Measurements from ENCODE around the gene MAPK13. TPM values are rescaled to one million over a fixed set of nuclear protein-coding genes. Genes with fewer than 3 reads are reported as not detected.

MAPK13 gene
- total RNA-seq, 2 donors from 2014 or later: 7.0 to 10.1 TPM

DNA sequence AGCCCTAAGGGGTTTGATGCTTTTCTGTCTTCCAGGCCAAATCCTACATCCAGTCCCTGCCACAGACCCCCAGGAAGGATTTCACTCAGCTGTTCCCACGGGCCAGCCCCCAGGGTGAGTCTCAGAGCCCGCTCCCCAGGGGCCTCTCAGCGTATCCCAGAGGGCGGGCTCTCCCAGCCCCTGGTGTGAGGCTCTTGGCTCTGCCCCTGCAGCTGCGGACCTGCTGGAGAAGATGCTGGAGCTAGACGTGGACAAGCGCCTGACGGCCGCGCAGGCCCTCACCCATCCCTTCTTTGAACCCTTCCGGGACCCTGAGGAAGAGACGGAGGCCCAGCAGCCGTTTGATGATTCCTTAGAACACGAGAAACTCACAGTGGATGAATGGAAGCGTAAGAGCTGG is 8.4 kb downstream of the MAPK13 start:
- no peak for DNase-seq (ENCODE audit: low spot score)
- intact Hi-C loops (cut with DNase I): no loop called here

DNA sequence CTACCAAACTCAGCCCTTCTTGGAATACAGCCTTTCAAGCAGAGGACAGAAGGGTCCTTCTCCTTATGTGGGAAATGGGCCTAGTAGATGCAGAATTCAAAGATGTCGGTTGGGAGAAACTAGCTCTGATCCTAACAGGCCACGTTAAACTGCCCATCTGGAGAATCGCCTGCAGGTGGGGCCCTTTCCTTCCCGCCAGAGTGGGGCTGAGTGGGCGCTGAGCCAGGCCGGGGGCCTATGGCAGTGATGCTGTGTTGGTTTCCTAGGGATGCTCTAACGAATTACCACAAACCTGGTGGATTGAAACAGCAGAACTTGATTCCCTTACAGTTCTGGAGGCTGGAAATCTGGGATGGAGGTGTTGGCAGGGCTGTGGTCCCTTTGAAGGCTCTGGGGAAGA is 9.1 kb downstream of the MAPK13 start:
- no peak for DNase-seq (ENCODE audit: low spot score)
- intact Hi-C loops (cut with DNase I): no loop called here

DNA sequence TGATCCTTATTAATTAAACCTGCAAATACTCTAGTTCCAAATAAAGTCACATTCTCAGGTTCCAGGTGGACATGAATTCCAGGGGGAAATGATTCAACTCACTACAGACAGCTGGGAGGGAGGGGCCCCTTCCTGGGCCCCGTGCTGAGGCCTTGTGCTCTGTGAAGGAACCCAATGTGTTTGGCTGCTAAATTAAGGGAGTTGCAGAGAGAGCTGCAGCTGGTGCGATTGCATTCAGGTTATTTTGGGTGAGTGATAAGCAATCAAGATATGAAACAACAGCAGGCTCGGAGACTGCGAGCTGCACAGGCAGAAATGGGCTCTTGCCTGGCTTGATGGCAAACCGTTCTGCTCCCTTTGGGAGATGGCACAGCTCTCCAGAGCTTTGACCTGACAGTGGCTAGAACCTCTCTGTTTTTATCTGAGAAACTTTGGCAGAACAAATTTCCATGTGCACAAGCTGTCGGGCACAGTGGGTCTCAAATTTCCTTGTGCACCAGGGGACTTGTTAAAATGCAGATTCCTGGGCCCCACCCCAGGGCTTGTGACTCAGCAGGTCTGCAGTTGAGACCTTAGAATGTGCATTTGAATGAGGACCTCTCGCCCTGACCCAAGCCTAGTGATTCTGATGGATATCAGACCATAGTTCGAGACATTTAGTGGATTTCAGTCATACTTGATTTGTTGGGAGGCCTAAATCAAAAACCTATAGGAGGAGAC is 9.8 kb downstream of the MAPK13 start:
- DNase-seq (ENCODE audit: low spot score): no peak
- intact Hi-C loops (cut with DNase I): no loop called here

DNA sequence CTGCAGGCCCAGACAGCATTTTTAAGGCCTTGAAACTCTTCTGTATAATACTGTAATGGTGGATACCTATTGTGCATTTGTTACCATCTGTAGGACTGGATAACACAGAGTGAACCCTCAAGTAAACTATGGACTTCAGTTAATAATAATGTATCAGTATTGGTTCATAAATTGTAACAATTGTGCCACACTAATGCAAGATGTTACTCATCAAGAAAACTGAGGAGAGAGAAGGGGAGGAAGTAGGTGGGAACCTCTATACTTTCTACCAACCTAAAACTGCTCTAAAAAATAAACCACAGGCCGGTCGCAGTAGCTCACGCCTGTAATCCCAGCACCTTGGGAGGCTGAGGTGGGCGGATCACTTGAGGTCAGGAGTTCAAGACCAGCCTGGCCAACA is 10.8 kb downstream of the MAPK13 start:
- intact Hi-C loops (cut with DNase I): no loop called here
- DNase-seq (ENCODE audit: low spot score): no peak

DNA sequence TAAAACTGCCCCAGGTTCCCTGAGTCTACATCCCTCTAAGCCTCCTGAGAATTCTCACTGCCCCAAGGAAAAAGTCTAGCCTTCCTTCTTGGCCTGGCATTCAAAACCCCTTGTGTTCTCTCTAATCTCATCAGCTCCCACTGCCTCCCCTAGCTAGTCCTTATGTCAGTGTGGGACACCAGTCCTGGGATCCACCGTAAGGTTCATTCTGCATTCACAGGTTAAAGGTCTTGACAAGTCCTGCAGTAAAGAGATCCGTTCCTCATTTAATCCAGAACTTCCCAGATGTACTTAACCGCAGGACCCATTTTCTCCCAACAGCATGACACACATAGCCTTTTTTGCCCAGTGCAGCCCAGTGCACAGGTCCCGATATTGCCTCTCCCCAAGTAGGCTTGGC is 11.6 kb downstream of the MAPK13 start:
- DNase-seq (ENCODE audit: low spot score): no peak
- intact Hi-C loops (cut with DNase I): no loop called here

DNA sequence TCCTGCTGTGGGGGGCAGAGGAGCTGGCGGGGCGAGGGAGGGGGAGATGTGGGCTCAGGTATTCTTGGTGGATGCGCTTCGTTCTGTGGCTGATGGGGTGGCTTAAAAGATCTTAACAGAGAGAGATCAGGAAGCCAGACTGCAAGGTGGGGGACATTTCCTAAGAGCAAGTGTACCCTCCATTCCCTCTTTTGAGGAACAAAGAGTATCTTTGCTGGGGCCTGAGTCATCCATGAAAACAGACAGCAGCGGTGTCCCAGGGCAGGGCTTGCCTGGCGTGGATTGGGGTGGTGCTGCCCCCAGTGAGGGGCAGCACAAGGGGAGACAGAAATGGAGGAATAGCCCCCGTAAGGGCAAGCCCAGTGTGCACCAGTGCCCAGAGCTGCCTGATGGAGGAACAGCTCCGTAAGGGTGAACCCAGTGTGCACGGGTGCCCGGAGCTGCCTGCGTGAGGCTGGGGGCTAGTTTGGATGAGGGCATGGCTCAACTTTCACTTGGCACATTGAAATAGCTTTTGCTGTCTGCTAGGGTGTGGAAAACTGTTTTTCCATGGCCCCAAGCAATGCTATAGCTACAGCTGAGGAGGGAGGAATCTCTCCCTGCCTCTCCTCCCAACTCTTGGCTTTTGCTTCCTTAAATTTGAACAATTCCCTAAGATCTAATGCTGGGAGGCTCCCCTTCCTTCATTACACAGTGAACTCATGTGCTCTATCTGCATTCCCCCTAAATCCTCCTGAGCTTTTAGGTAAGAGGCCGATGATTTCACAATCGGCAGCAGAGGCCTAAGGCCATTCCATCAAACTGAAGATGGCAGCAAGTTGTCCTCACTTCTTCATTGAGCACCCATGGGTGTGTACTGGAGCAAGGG is 12.9 kb downstream of the MAPK13 start:
- intact Hi-C loops (cut with DNase I): no loop called here
- DNase-seq (ENCODE audit: low spot score): no peak

DNA sequence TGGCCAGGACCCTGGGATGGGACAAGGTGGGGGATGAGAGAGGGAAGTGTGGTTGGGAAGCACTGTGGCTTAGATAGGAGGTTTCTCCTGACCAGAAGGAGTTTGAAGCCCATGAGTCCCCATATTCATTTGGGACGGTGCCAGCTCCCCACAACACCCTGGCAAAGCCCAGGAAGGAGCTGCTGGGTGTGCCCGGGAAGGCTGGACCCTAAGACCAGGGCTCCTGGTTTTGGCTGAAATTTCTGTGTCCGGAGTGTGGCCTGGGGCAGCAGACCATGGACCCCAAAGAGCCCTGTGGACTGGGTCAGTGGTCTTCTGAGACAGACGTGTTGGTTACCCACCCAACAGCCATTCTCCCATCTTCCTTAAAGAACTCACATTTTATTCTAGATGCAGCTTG is 15.2 kb downstream of the MAPK13 start:
- no peak for DNase-seq (ENCODE audit: low spot score)
- intact Hi-C loops (cut with DNase I): no loop called here

DNA sequence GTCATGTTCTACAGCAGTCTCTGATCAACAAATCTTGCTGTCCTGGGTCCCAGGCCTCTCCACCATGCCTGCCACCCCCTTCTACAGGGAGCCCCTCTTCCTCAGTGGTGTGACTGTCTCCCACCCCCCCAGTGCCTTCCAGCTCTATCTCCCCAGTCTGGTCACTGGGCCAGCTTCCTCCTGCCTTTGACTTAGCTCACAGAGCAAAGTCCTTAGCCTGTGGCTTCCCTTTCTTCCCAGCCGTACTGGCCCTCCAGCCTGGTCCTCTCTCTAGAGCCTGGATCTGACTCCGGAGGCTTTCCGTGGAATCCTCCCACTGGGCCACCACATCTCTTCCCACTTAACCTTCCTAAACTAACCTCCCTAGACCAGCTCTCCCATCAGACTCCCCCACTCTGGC is 17.0 kb downstream of the MAPK13 start:
- intact Hi-C loops (cut with DNase I): no loop called here
- DNase-seq (ENCODE audit: low spot score): no peak

DNA sequence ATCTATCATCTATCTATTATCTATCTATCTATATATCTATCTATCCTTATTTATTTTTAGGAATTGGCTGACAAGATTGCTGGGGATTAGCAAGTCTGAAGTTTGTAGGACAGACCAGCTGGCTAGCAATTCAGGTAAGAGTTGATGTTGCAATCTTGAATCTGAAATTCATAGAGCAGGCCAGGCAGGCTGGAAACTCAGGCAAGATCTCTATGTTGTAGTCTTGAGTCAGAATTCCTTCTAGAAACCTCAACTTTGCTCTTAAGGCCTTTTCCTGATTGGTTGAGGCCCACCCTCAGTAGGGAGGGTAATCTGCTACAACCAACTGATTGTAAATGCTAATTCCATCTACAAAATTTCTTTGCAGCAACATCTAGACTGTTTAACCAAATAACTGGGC is 19.2 kb downstream of the MAPK13 start:
- no peak for DNase-seq (ENCODE audit: low spot score)
- intact Hi-C loops (cut with DNase I): no loop called here

DNA sequence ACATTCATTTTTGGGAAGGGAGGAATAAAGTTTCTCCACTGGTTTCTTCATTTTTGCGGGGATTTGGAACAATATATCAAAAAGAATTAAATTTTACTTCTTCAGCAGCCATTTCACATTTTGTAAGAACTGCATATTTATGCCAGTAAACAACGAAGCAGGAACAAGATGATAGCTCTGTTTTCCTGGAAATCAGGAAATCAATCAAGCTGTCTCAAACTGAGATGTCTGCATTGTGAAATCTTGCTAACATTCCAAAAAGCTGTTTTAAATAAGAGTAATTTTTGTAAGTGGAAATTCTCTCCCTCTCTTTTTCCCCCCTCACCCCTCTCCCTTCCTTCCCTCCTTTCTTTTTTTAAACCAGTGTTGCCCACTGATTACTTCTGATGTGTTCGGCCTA is 20.0 kb downstream of the MAPK13 start:
- intact Hi-C loops (cut with DNase I): no loop called here
- no peak for DNase-seq (ENCODE audit: low spot score)

DNA sequence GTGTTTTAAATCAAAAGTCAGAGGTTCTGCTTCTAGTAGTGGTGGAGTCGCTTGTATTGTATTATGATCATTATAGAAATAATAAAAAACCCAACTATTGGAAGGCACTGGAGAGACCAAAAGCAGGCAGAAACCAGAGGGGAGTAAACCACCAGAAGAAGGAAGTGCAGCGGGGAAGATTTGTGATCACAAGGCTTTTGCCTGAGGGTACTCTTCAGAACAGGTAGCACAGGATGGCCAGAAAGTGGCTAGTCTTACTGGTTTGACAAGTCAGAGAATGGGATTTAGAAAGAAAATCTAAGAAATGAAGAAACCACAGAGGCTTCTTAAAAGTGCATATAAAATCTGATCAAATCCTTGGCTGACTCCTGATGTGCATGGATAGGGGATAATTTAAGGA is 24.0 kb downstream of the MAPK13 start:
- intact Hi-C loops (cut with DNase I): no loop called here
- DNase-seq (ENCODE audit: low spot score): no peak

DNA sequence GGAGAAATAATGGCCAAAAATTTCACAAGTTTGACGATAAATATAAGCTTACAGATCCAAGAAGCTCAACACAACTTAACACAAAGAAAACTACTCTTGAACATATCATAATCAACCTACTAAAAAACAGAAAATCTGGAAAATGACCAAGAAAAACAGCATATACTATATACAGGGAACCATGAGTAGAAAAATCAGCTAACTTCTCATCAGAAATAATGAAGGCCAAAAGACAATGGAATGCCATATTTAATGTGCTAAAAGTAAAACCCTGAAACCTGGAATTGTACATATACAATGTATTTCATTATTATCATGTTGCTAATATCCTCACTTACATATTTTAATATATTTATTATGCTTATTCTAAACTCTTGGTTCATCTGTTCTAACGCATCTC is 25.3 kb downstream of the MAPK13 start:
- intact Hi-C loops (cut with DNase I): no loop called here
- no peak for DNase-seq (ENCODE audit: low spot score)

DNA sequence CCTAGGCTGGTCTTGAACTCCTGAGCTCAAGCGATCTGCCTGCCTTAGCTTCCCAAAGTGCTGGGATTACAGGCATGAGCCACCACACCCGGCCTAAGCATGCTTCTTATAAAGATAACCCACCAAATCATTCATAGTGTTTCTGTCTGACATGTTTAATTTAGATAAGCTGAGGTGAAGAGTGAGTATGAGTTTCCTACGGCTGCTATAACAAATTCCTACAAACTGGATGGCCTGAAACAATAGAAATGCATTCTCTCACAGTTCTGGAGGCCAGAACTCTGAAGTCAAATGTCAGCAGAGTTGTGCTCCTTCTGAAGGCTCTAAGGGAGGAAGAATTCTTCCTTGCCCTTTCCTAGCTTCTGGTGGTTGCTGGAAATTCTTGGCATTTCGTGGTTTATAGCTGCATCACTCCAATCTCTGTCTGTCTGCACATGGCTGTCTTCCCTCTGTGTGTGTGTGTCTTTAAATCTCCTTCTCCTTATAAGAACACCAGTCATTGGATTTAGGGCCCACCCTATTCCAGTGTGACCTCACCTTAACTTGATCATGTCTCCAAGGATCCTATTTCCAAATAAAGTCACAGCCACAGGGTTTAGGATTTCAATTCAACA is 29.9 kb downstream of the MAPK13 start:
- DNase-seq (ENCODE audit: low spot score): no peak
- intact Hi-C loops (cut with DNase I): no loop called here

DNA sequence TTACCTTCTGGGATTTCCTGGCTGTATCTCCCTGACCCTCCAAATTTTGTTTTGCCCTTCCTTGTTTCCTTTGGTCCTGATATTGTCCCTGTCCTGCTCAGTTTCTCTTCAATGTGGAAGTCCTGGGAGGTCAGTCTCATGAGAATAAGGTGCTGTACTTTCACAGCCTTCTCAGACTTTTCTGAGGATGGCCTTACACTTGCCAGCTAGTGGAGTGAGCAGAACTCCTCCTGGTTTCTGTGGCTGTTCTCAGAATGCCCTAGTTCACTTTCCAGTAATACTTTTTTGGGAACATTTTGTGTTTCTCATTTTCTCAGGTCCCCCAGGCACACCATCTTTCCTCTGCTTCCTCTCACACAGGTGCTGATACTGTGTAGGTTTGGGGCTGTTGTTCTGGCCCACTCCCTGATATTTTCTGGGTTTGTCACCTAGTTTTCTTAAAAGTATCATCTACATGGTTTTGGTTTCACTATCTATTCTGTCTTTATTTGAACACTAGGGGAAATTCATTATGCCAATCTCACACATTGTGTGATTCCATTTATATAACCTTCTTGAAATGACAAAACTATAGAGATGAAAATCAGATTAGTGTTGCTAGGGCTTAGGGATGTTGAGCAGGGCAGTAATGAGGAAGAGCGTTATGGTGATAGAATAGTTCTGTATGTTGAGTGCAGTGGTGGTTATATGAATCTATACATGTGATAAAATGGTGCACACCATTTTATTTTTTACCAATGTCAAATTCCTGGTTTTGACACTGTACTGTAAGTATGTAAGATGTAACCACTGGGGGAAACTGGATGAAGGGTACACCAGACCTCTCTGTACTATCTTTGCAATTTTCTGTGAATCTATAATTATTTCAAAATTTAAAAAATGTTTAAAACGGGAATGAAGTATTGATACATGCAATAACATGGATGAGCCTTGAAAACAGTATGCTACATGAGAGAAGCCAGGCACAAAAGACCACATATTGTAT is 39.0 kb downstream of the MAPK13 start:
- DNase-seq (ENCODE audit: low spot score): no peak
- intact Hi-C loops (cut with DNase I): no loop called here

DNA sequence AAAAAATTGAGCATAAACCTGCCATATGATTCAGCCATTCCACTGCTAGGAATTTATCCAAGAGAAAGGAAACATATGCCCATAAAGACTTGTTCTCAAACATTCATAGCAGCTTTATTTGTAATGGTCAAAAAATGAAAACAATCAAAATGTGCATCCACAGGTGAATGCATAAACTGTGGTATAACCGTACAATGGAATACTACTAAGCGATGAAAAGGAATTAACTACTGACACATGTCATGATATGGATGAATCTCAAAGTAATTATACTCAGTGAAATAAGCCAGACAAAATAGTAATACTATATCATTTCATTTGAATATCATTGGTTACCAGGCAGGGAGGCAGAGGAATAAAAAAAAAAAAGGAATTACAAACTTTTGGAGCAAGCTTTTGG is 40.4 kb downstream of the MAPK13 start:
- DNase-seq (ENCODE audit: low spot score): no peak
- intact Hi-C loops (cut with DNase I): no loop called here

DNA sequence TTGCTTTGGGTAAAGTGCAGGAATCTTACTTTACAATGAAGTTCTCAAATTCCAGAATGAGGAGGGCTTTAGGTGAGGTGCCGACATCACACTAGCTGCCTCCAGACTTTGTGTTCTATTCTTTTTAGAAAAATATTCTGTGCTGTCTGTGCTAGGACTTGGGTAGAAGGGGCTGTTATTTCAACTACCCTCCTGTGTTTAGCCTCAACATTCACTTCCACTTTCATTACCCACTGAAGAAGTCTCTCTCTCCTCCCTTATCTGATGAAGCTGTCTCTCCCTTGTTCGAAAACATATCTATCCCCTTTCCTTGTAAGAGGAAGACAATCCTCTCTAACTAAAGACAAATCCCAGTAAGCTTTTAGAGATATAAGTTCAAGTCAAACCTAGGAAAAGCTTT is 41.3 kb downstream of the MAPK13 start:
- intact Hi-C loops (cut with DNase I): no loop called here

DNA sequence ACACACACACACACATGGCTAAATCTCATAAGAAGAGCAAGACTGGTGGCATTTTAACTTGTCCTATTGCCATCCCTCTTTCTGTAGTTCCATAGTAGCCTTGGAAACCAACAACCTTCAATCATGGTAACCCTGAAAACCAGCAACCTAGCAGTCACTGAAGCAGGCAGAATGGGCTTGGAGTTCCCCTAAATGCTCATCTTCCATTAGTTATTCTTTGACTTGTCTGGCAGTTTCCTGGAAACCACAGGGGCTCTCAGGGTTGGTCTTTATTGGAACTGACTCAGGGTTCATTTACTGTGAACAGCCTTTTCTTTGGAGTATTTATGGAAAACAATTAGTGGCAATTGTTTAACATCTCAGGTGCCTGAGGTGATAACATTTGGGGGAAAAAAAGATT is 46.9 kb downstream of the MAPK13 start:
- DNase-seq (ENCODE audit: low spot score): no peak

More for the DNA sequence above, 41.3 kb downstream of the MAPK13 start:
- no peak for DNase-seq (ENCODE audit: low spot score)

DNA sequence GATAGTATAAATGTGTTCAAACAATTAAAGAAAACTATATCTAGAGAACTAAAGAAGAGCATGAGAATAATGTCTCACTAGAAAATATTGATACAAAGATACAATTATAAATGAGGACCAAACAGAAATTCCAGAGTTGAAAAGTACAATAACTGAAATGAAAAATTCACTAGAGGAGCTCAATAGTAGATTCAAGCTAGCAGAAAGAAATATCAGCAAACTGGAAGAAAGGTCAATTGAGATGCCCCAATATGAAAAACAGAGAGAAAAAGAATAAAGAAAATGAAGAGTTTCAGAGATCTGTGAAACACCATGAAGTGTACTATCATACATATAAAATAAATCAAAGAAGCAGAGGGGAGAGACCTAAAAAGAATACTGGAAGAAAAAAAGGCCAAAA is 48.2 kb downstream of the MAPK13 start:
- no peak for DNase-seq (ENCODE audit: low spot score)
- intact Hi-C loops (cut with DNase I): no loop called here

More for the DNA sequence above, 46.9 kb downstream of the MAPK13 start:
- intact Hi-C loops (cut with DNase I): no loop called here

DNA sequence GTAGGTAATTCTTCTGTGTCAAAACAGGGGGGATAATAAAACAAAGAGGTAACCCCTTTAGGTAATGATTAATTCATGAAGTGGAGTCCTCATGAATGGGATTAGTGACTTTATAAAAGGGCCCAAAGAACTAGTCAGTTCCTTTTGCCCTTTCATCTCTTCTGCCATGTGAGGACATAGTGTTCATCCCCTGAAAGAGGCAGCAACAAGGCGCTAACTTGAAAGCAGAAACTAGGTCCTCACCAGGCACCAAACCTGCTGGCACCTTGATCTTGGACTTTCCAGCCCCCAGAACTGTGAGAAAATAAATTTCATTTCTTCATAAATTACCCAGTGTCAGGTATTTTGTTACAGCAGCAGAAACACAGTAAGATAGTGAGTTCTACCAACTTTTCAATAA is 49.8 kb downstream of the MAPK13 start:
- no peak for DNase-seq (ENCODE audit: low spot score)
- intact Hi-C loops (cut with DNase I): no loop called here

Data from posterior vena cava (tissue), 2 donors.